Activated CD8-positive, alpha-beta memory T cell treated with anti-CD3 and anti-CD28 coated beads for 1 hour (primary cell): ENCODE data around the gene RO60.

Experiments
- DNase-seq, 2 donors: peaks; one replicate each; pipeline ENCODE4 v3.0.0-alpha.2; 2020; ENCODE audit warnings: low read depth in 1 of 2; ENCODE audit errors: extremely low read depth in 1 of 2

Gene RO60

GRCh38 chr1:193060406-193060805 lies 994 bp downstream of the RO60 start:
- DNase-seq: no peak

GRCh38 chr1:193060938-193061337 lies 1.5 kb downstream of the RO60 start:
- DNase-seq: no peak

GRCh38 chr1:193062698-193063463 lies 3.5 kb downstream of the RO60 start:
- DNase-seq: no peak

GRCh38 chr1:193065954-193066353 lies 6.5 kb downstream of the RO60 start:
- no peak for DNase-seq

- no peak for DNase-seq
Observed at GRCh38 chr1:193066606-193067005, 7.2 kb downstream of the RO60 start.

GRCh38 chr1:193068013-193068412 lies 8.6 kb downstream of the RO60 start:
- no peak for DNase-seq

- DNase-seq: no peak
Observed at GRCh38 chr1:193069748-193070385, 10.5 kb downstream of the RO60 start.

- DNase-seq: no peak
Observed at GRCh38 chr1:193070386-193070753, 11.0 kb downstream of the RO60 start.

GRCh38 chr1:193070942-193071341 lies 11.5 kb downstream of the RO60 start:
- DNase-seq: no peak

- DNase-seq: no peak
Observed at GRCh38 chr1:193077991-193078390, 18.6 kb downstream of the RO60 start.

- DNase-seq: no peak
Observed at GRCh38 chr1:193079187-193079586, 19.8 kb downstream of the RO60 start.

GRCh38 chr1:193083365-193084088 lies 24.1 kb downstream of the RO60 start:
- DNase-seq: no peak

- DNase-seq: no peak
Observed at GRCh38 chr1:193085263-193085662, 25.9 kb downstream of the RO60 start.

GRCh38 chr1:193086342-193086741 lies 26.9 kb downstream of the RO60 start:
- no peak for DNase-seq

- no peak for DNase-seq
Observed at GRCh38 chr1:193087893-193088292, 28.5 kb downstream of the RO60 start.

- DNase-seq: no peak
Observed at GRCh38 chr1:193090865-193091264, 31.5 kb downstream of the RO60 start.

GRCh38 chr1:193094112-193094511 lies 34.7 kb downstream of the RO60 start:
- DNase-seq: no peak

GRCh38 chr1:193102662-193103061 lies 43.2 kb downstream of the RO60 start:
- DNase-seq: no peak

GRCh38 chr1:193103759-193104501 lies 44.5 kb downstream of the RO60 start:
- DNase-seq: no peak

- no peak for DNase-seq
Observed at GRCh38 chr1:193104502-193104906, 45.1 kb downstream of the RO60 start.
